IPS-18c (cell line): Measurements from ENCODE around the gene CT45A9.
"Not testable (repeated sequence)": the region's sequence is repeated elsewhere in the genome, so short reads cannot be mapped to it uniquely, and the experiment has no call there.

Experiments used
- H3K4me3 ChIP-seq: 2 replicates; pipeline ENCODE4 v1.7.0; 2013; ENCODE audit warnings: low read depth, mild to moderate bottlenecking, low read length, moderate library complexity; ENCODE audit not compliant: insufficient read depth
- H3K9me3 ChIP-seq: one replicate; pipeline ENCODE4 v1.6.1; 2013; ENCODE audit warnings: mild to moderate bottlenecking, low read length, moderate library complexity; ENCODE audit not compliant: control insufficient read depth, insufficient read depth

Gene CT45A9, protein sequence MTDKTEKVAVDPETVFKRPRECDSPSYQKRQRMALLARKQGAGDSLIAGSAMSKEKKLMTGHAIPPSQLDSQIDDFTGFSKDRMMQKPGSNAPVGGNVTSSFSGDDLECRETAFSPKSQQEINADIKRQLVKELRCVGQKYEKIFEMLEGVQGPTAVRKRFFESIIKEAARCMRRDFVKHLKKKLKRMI

DNA sequence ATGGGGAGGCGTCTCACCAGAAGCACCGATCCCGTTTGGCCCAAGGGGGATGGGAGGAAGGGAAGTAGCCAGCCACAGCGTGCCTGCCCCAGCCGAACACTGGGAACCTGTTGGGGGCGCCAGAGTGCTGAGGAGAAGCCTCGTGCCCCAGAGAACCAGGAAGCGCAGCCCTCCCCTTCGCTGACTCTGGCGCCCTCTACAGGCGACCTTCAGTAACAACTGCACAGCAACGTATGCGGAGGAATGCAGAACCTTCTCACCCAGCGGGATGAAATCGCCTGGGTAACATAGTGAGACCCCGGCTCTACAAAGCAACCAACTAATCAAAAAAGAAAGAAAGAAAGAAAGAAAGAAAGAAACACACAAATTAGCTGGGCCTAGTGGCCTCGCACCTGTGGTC lies at the start of gene CT45A9:
CT45A9 (minus strand) TSS at position 101 of the 400 bp plus-strand sequence. CDS start 3,751 bp downstream, outside the sequence.
- H3K9me3 ChIP-seq, H3K4me3 ChIP-seq: not testable (repeated sequence)

DNA sequence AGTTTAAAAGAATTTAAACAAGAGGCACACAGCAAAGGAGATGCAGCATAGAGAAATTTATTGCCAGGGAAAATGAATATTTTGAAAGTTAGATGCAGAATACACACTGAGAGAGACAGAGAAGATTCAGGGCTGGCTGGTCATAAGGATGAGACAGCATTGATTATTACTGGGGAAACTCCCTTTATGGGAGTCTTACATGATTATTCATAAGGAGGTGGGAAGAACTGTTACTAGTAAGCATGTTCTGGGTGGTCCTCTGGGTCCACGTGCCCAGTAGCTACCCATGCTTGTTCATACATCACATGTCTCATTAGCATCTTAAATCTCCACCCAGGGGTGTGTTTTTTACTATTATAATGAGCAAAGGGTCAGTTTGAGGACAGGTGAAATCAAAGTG lies 48.9 kb upstream of the CT45A9 start:
- not testable (repeated sequence) for H3K4me3 ChIP-seq, H3K9me3 ChIP-seq

DNA sequence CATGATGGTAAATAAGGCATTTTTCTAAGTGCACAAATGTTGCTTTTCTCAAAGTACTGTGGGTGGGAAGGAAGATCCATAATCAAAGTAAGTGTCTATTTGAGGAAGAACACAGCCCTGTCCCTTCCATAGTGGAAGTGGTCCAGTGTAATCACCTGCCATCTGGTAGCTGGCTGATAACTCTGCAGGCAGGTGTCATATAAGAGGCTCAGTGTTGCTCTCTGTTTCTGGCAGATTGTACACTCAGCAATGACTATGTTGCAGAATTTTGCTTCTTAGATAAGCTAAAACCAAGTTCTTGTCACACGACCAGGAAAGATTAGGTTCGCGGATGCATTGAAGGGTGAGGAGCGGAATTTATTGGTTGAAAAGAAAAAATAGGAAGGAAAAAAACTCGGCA lies 42.8 kb upstream of the CT45A9 start:
- no peak overlapping the region for H3K4me3 ChIP-seq
- H3K9me3 ChIP-seq = peaks cover 6% of the 10 kb centered on the region

DNA sequence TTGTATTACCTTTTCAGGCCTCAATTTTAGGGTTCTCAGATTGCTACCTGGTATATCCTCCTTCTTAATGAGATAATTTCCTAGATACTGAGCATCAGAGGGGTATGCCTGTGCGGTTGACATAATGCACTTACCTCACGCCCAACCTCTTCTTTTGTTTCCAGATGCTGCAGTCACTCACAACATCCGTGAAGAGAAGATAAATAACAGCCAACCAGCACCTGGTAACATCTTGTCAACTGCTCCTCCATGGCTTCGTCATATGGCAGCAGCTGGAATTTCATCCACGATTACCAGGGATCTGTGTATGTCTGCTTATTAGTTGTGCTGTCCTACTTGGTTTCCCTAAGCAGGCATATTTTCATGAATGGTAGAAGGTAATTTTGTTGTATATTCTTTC lies 38.6 kb upstream of the CT45A9 start:
- no peak overlapping the region for H3K4me3 ChIP-seq
- peaks cover 7% of the 10 kb centered on the region for H3K9me3 ChIP-seq

DNA sequence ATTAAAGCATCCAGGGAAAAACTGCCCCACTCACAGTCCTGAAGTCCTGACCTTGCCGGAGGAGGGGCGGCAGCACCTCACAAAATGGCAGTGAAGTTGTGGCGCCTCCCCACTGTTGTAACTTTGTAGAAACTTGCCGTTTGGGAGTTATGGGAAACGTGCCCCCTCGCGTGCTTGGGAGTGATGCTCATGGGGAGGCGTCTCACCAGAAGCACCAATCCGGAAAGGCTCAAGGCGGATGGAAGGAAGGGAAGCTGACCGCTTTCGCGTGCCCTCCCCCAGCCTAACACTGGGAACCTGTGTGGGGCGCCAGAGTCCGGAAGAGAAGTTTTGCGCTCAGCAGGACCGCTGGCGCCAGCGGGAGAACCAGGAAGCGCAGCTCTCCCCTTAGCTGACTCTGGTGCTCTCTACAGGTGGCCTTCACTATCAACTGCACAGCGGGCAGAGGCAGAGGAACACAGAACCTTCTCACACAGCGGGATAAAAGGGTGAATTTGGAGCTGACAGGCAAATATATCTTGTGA lies 21.7 kb upstream of the CT45A9 start, which contains the start of the genes CT45A10 and SAGE1:
CT45A10 (minus strand) TSS at position 151 of the 524 bp plus-strand sequence. CDS start 8,100 bp downstream, outside the sequence.
SAGE1 (plus strand) TSS at position 423 of the 524 bp plus-strand sequence. CDS start 2,527 bp downstream, outside the sequence.
- Histone ChIP-seq H3K9me3 (peaks cover 17% of the 10 kb centered on the region), H3K4me3 (no peak within 1 kb of the TSS)

DNA sequence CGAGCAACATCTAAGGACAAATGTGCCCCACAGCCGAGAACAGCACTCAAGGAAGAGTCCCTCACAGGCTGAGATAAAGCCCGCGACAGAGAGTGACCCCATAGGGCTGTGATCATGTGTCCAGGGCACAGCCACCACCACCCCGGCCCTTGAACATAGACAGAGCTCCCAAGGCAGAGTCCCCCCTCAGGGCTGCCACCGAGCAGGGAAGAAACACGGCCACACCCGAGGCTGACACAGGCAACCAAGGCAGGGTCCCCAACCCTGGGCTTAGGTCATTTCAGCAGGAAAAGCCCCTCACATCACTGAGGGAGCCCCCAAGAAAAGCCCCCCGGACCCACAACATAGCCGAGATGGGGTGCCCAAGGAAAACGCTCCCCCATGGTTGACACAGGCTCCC lies 21.2 kb upstream of the CT45A9 start:
- Histone ChIP-seq H3K9me3 (peaks cover 17% of the 10 kb centered on the region), H3K4me3 (no peak overlapping the region)

DNA sequence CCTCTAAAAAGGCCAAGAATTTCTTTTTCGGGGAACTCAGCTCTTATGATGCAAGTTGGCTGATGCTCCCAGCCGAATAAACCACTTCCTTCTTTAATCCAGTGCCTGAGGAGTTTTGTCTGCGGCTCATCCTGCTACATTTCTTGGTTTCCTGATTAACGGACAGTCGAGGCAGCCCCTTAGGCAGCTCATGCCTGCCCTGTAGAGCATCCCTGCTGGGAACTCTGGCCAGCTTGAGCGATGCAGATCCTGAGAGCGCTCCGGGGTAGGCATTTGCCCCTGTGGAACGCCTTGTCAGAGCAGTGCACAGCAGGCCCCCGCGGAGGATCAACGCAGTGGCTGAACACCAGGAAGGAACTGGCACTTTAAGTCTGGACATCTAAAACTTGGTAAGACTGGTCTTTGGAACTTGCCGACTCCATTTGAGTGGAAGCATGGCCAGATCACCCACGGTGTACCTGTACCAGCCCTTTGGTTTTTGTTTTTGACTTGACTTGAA lies 18.5 kb upstream of the CT45A9 start:
- no peak overlapping the region for H3K4me3 ChIP-seq
- peaks cover 17% of the 10 kb centered on the region for H3K9me3 ChIP-seq

DNA sequence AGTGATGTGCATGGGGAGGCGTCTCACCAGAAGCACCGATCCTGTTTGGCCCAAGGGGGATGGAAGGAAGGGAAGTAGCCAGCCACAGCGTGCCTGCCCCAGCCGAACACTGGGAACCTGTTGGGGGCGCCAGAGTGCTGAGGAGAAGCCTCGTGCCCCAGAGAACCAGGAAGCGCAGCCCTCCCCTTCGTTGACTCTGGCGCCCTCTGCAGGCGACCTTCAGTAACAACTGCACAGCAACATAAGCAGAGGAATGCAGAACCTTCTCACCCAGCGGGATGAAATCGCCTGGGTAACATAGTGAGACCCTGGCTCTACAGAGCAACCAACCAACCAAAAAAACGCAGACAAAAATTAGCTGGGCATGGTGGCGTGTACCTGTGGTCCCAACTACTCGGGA lies 17.4 kb upstream of the CT45A9 start:
- peaks cover 17% of the 10 kb centered on the region for H3K9me3 ChIP-seq
- not testable (repeated sequence) for H3K4me3 ChIP-seq

DNA sequence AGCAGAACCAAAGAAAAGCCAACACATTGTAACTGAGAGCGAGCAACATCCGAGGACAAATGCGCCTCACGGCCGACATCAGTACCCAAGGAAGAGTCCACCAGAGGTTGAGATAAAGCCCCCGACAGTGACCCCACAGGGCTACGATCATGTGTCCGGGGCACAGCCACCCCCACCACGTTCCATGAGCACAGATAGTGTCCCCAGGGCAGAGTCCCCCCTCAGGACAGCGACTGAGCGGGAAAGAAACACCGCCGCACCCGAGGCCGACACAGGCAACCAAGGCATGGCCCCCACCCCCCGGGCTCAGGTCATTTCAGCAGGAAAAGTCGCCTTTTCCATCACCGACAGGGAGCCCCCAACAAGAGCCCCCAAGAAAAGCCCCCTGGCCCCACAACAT lies 16.6 kb upstream of the CT45A9 start:
- H3K4me3 ChIP-seq = not testable (repeated sequence)
- H3K9me3 ChIP-seq = peaks cover 16% of the 10 kb centered on the region

DNA sequence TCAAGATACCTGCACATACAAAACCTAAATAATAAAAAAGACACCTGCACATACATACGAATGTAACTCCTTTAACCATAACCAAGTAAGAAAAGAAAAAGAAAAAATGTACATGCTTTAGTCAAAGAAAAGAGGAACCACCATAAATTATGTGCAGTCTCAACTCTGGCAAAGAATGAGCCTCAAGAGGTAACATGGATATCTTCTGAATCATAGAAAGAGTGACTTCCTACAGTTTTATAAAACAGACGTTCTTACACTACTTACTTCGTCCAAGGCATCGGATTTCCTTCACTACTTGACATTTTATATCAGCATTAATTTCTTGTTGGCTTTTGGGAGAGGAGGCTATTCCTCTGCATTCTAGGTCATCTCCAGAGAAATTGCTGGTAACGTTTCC lies 11.1 kb upstream of the CT45A9 start:
- H3K4me3 ChIP-seq, H3K9me3 ChIP-seq: not testable (repeated sequence)

DNA sequence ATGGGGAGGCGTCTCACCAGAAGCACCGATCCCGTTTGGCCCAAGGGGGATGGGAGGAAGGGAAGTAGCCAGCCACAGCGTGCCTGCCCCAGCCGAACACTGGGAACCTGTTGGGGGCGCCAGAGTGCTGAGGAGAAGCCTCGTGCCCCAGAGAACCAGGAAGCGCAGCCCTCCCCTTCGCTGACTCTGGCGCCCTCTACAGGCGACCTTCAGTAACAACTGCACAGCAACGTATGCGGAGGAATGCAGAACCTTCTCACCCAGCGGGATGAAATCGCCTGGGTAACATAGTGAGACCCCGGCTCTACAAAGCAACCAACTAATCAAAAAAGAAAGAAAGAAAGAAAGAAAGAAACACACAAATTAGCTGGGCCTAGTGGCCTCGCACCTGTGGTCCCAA lies 17.2 kb downstream of the CT45A9 start, which contains the start of gene CT45A8:
CT45A8 (minus strand) TSS at position 101 of the 400 bp plus-strand sequence. CDS start 3,755 bp downstream, outside the sequence.
- not testable (repeated sequence) for H3K4me3 ChIP-seq, H3K9me3 ChIP-seq

DNA sequence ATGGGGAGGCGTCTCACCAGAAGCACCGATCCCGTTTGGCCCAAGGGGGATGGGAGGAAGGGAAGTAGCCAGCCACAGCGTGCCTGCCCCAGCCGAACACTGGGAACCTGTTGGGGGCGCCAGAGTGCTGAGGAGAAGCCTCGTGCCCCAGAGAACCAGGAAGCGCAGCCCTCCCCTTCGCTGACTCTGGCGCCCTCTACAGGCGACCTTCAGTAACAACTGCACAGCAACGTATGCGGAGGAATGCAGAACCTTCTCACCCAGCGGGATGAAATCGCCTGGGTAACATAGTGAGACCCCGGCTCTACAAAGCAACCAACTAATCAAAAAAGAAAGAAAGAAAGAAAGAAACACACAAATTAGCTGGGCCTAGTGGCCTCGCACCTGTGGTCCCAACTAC lies 34.4 kb downstream of the CT45A9 start, which contains the start of gene CT45A7:
CT45A7 (minus strand) TSS at position 101 of the 400 bp plus-strand sequence. CDS start 3,747 bp downstream, outside the sequence.
- not testable (repeated sequence) for H3K9me3 ChIP-seq

DNA sequence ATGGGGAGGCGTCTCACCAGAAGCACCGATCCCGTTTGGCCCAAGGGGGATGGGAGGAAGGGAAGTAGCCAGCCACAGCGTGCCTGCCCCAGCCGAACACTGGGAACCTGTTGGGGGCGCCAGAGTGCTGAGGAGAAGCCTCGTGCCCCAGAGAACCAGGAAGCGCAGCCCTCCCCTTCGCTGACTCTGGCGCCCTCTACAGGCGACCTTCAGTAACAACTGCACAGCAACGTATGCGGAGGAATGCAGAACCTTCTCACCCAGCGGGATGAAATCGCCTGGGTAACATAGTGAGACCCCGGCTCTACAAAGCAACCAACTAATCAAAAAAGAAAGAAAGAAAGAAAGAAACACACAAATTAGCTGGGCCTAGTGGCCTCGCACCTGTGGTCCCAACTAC lies 51.7 kb downstream of the CT45A9 start, which contains the start of gene CT45A2:
CT45A2 (minus strand) TSS at position 101 of the 400 bp plus-strand sequence. CDS start 3,747 bp downstream, outside the sequence.
- H3K4me3 ChIP-seq, H3K9me3 ChIP-seq: not testable (repeated sequence)

More for the DNA sequence above, 34.4 kb downstream of the CT45A9 start, which contains the start of gene CT45A7:
- not testable (repeated sequence) for H3K4me3 ChIP-seq
